GM10266 (cell line): ENCODE results near the gene KCNC1.

ENCODE experiments used
- DNase-seq: peaks from one replicate; pipeline ENCODE4 v3.0.0; 2012; ENCODE audit errors: extremely low spot score
- TF ChIP-seq, protein P1 (sequence below): IDR thresholded peaks from 2 replicates; pipeline ENCODE4 v1.5.1; 2012; ENCODE audit warnings: mild to moderate bottlenecking, low read depth; ENCODE audit not compliant: control insufficient read depth, insufficient read depth; ENCODE audit errors: missing control alignments

KCNC1 gene

DNA sequence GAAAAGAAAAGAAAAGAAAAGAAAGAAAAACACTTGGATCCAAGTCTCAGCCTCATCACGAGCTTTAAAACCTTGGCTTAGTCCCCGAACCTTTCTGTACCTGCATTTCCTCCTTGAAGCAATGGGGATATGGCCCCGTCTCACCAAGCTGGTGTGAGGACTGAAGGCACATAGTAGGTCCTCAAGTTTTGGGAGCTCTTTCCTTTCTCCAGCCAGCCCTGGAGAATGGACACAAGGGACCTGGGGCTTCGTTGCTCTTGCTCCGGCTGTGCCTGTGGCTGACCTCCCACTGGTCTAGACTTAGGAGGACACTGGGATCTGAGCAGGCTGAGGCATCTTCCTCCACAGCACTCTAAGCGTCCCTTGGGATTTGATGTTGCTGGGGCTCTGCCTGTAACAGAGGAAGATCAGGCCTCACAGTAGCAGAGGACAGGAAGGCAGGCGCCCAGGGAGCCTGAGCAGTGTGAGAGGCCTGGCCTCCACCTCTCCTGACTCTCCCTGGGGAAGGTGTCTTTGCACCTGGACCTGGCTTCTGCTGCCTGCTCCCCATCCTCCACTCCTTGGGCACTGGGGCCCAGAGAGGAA lies 32.8 kb downstream of the KCNC1 start:
- TF ChIP-seq, protein P1, sequence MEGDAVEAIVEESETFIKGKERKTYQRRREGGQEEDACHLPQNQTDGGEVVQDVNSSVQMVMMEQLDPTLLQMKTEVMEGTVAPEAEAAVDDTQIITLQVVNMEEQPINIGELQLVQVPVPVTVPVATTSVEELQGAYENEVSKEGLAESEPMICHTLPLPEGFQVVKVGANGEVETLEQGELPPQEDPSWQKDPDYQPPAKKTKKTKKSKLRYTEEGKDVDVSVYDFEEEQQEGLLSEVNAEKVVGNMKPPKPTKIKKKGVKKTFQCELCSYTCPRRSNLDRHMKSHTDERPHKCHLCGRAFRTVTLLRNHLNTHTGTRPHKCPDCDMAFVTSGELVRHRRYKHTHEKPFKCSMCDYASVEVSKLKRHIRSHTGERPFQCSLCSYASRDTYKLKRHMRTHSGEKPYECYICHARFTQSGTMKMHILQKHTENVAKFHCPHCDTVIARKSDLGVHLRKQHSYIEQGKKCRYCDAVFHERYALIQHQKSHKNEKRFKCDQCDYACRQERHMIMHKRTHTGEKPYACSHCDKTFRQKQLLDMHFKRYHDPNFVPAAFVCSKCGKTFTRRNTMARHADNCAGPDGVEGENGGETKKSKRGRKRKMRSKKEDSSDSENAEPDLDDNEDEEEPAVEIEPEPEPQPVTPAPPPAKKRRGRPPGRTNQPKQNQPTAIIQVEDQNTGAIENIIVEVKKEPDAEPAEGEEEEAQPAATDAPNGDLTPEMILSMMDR, result no peak
- no peak for DNase-seq

DNA sequence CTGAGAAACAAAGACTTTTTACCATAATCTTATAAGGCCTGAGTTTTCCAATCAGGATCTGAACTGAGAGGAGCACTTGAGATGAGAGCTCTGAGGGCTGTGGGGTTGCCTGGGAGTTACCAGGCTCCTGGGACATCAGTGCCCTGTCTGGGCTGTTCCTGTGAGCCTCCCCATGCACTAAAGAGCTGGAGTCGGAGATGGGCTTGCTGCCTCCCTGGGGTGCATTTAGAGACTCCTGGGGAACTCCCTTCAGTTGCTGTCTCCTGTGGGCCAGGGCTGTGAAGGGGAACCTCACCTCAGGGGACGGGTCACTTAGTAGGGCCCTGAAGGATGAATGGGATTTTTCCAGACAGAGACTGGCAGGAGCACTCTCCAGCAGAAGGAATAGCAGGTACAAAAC lies 33.3 kb downstream of the KCNC1 start:
- no peak for DNase-seq
- TF ChIP-seq, protein P1, result no peak

DNA sequence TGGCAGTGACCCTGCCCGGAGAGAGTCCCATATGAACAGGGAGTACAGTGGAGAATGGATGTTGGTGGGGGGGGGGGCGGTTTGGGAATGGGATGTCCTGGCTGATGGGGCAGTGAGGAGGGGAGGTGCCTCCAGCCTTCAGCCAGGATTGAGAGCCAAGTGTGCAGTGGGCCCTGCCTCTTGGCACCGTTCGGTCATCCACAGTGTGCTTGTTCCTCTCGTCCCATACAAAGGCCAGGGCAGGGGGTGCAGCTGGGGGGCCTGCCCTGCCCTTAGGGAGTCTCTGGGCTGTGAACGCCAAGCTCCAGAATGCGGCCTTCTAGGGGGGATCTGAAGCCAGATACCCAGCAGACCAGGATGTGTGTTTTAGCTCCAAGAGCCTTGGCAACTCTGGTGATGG lies 34.0 kb downstream of the KCNC1 start:
- TF ChIP-seq, protein P1, result no peak
- DNase-seq, result no peak

- TF ChIP-seq, protein P1, result no peak
These were observed 34.6 kb downstream of the KCNC1 start for GRCh38 chr11:17769218-17769617.

GRCh38 chr11:17770048-17770652 lies 35.6 kb downstream of the KCNC1 start:
- no peak for DNase-seq
- TF ChIP-seq, protein P1, result no peak

More at GRCh38 chr11:17769218-17769617, 34.6 kb downstream of the KCNC1 start:
- no peak for DNase-seq

DNA sequence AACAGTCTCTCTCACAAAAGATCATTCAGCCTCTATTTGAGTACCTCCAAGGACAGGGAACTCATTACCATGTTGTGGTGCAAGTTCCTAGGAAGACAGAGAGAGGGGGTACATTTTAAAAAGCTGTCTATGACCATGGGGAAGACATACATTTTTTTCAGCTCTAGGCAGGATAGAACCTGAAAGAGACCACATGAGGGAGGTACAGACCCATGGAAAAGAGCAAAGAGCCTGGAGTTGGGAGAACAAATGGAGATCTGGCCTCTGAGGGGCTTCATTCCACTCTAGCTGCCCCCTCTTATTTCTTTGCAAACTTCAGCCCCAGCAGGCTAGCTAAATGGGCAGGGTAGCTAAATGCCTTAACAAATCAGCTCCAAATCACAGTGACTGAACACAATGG lies 36.3 kb downstream of the KCNC1 start:
- DNase-seq, result no peak
- TF ChIP-seq, protein P1, result no peak

DNA sequence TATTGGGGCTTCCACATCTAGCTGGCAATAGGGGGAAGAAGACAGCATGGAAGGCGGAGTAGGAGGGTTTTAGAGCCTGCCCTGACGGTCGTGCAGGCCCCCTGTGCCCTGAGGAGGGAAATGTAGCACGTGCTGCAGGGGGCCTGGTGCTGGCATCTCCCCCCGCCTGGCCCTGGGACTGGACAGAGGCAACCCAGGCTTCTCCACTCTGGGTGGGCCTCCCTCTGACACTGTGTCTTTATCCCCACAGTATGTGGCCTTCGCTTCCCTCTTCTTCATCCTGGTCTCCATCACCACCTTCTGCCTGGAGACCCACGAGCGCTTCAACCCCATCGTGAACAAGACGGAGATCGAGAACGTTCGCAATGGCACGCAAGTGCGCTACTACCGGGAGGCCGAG lies 36.8 kb downstream of the KCNC1 start:
- DNase-seq, result no peak
- TF ChIP-seq, protein P1, result no peak
